NCI-H1105 (cell line): Measurements from ENCODE around the gene FAM170B.

ENCODE experiments used
- DNase-seq: peaks from one replicate; lab custom pipeline; 2025; lab: John Stamatoyannopoulos, UW

Gene FAM170B

GRCh38 chr10:49152037-49152436 is 18.2 kb upstream of the FAM170B start:
- no peak for DNase-seq

GRCh38 chr10:49151481-49151880 is 17.7 kb upstream of the FAM170B start:
- DNase-seq = no peak

GRCh38 chr10:49151025-49151445 is 17.2 kb upstream of the FAM170B start:
- no peak for DNase-seq

- no peak for DNase-seq
Observed at GRCh38 chr10:49150426-49150825, 16.6 kb upstream of the FAM170B start.

DNA sequence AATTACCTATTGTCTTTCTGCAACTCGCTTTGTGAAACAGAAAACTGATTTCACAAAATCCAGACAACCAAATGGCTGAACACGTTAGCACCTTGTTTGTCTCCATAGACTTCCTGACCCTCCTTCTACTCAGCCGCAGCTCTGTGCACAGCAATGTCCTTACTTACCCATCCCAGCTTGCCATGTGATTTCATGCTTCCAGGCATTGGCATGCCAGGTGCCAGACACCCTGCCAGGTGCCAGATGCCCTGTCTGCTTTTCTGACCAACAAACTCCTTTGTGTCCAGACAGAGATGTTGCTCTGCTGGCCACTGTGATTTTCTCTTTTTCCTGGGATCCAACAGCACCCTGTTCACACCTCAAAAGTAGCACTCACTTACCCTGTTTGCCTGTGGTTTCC is 16.1 kb upstream of the FAM170B start:
- DNase-seq = no peak

- DNase-seq = no peak
Observed at GRCh38 chr10:49144058-49144720, 10.4 kb upstream of the FAM170B start.

- DNase-seq = no peak
Observed at GRCh38 chr10:49143249-49143648, 9.4 kb upstream of the FAM170B start.

DNA sequence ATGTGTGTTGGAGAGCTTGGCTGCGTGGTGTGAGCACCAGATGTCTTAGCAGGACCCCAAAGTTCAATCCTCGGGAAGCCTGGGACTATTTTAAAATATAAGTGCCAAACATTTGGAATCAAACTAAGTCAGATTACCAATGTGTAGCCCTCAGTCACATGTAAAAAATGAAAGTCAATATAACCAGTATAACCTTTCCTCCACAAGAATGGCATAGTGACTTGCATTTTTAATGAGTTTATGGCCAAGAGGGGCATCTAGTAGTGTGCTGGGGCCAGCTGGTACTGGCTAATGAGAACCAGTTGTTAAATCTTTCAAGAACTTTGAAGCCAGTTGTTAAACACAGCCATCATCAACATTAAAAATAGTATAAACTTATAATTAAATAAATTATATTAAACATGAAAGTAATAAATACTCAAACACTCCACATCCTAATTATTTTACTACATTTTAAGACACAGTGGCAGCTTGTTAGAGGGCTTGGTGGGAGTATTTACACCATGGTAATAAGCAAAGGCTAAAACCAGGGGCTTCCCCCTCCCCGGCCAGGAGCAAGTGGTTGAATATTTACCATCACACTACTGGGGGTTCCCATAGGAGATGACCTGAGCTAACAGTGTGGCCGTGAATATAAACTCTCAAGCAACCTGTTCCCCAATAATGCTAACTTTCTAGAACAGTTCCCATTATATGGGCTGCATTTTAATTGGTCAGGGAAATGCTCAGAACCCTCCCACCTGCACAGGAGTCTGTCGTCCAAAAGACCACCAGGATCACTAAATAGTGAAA is 7.9 kb upstream of the FAM170B start:
- DNase-seq = no peak

DNA sequence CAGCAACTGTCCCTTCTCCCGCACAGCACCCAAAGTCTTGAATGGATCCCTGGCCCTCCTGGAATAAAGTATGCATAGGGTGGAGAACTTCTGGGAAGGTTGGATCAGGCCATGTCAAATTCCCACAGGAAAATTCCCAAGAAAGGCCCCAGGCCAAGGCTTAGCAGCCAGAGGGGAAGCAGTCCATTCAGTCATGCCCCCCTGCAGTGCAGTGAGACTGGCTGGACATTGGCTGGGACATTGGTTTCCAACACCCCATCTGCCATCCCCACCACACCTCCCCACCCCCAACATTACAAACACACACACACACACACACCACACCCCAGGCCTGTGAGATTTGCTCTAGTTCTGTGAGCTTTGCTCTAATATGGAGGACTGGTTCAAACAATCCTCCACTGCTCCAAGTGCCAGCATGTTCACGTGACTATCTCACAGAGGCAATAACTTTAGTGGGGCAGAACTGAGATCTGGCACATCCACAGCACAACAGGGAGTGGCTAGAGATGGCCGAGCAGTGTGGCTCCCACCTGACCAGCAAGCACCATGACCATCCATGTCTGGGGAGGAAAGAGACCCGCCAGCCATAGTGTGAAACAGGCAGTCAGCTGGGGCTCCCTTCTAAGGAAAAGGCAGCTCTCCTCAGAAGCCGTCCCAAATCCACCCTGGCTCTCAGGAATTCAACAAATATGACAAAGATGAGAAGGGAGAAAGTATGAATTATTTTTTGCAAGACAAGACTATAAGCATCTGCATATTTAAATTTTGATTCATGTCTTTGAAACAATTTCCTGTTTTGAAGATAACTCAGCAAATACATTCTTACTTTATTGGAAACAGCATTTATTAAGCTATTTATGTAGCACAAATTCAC is 6.7 kb upstream of the FAM170B start:
- no peak for DNase-seq

DNA sequence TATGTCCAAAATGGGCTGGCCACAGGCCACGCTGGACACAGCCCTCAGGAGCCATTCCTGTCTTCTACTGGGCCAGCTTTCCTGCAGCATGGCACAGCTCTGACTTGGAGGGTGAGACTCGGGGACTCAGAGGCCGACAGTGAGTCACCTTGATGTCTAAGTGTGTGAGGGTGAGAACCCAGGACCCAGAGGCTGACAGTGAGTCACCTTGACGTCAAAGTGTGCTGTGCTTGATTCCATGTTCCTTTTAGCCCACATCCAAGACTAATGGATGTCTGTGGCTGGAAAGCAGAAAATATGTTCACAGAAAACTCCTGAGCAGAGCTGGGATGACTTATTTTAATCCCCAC is 6.0 kb upstream of the FAM170B start:
- DNase-seq = no peak

DNA sequence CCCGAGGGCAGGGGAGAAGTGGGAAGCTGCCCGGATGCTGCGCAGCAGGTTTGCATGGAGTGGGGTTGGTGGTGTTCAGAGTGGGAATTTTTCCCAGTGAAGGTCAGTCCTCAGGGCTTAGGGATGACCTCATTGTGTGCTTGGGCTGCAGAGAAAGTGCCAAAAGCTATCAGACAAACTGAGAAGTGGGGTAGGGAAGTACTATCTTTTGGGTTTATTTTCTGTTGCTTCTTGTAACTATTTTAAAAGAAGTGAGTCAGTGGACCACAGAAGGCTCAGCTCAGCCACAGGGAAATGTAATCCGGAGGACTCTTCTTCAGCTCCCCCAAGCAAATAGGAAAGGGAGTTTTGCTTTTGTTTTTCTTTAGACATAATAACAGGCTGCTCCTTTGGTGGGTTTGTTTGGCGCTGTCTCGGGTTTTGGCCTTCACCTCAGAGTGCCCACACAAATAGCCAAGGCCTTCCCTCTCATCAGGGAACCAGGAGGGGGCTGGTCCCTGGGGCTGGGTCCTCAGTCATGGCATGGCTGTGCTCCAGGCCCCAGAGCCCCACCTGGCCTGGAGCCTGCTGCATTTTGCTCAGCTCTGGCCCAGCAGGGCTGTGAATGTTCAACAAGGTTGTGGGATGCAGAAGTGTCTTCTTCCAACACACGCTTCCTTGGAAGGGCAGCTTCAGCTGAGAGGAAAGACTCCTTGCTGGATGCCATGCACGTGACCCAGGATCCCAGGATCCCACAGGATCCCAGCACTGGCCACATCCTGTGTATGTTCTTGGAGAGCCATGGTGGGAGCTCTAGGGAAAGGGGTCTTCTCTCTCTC is 5.4 kb upstream of the FAM170B start:
- no peak for DNase-seq

GRCh38 chr10:49138361-49138891 is 4.6 kb upstream of the FAM170B start:
- DNase-seq = no peak

GRCh38 chr10:49136525-49136924 is 2.7 kb upstream of the FAM170B start:
- no peak for DNase-seq

DNA sequence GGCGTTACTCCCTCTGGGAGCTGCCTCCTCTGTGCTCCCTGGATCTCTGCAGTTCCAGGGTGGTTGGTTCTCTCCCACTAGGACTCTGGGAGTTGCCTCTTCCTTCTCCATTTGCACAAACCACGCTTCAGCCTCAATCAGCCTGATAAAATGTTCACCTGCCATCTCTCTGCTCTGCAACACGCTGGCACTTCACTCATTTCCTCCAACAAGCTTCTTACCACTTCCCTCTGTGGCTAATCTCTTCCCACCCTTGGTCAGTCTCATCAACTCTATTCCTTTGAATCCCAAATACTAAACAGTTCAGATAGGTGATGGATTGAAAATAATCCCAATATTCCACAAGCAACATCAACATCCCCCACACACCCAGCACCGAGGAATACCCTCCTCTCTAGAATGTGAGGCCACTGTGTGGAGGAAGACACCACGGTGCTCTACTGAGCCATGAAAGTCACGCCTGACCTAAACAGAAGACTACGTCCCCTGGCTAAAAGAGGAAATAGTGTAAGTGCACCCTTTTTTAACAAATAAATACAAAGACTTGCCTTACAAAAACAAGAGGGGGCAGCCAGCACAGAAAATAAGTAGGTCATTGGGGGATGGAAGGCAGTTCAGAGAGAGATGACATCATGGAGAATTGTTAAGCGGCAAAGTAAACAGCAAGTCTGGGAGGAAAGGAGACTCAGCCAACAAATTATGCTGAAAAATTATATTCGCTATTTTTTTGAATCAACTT is 1.9 kb upstream of the FAM170B start:
- DNase-seq = no peak

DNA sequence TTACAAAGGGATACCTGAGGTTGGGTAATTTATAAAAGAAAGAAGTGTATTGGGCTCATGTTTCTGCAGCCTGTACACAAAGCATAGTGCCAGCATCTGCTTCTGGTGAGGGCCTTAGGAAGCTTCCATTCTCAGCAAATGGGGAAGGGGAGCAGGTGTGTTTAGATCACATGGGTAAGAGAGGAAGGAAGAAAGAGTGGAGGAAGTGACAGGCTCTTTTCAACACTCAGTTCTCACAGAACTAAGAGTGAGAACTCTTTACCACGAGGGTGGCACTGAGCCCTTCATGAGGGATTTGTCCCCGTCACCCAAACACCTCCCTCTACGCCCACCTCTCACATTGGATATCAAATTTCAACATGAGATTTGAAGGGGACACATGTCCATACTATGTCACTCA is 506 bp upstream of the FAM170B start:
- DNase-seq = no peak

GRCh38 chr10:49132362-49132737 is 1.5 kb downstream of the FAM170B start:
- DNase-seq = no peak

DNA sequence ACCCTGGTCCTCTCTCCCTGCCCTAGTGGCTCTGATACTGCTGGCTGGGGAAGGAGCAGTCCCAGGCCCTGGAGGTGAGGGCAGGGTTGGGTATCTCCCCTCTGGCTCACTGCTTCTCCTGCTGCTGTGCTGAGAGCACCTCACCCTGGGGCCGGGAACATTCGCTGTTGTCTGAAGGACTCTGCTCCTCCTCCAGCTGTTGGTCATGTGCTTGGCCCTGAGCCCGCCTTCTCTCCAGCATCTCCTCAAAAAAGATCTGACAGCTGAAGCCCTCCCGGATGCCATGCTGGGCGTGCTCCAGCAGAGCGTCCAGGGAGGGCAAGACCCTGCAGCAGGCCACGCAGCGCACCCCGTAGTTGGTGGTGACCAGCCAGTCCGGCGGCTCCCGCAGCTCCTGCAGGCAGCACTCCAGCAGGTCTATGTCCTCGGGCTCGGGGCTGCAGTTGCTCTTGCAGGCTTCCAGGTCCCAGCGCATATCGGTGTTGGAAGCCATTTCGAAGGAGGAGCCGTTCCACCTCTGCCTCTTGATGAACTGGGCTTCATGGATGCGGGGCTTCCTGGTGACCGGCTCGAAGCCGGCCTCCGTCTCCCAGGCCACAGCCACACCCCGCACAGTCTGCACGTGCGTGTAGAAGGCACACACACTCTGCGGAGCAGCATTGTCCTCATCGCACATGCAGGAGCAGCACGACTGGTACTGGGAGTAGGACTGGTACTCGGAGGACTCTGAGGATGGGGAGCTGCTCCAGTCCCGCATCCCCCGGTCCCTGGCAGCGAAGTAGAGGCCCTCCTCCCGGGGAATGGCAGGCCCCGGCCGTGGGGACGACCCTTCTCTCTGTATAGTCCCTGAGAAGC is 2.1 kb downstream of the FAM170B start:
- no peak for DNase-seq

GRCh38 chr10:49129376-49129775 is 4.4 kb downstream of the FAM170B start:
- no peak for DNase-seq

DNA sequence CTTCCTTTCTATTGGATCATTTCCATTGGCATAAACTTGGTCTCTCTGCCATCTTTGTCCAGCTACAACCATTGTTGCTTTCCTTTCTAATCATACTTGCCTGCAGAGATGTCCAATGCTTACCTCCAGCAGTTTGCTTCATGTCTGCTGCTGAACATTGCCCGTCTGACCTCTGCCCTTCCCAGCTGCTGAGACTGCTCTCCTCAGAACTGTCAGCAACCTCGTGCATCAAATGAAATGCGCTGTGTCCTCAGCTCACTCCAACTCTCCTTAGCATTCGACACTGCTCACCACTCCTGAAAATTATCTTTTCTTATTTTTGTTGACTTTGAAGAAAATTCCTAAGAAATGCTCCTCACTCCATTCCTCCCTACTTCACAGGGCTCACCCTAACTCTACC is 5.0 kb downstream of the FAM170B start:
- no peak for DNase-seq
